ENCODE data around the gene CNTNAP2. TPM values are rescaled to one million over a fixed set of nuclear protein-coding genes. Genes with fewer than 3 reads are reported as not detected.

The CNTNAP2 gene
- total and polyA plus RNA-seq, 7 experiments from 2014 or later = 0.02 to 0.48 (median 0.24) TPM; not detected in 2

- Histone ChIP-seq H3K4me3 (ENCODE audit: low read length) (no peak overlapping the region), H3K9me3 (ENCODE audit: control insufficient read depth in 2 of 3, low read length in 3 of 3) (no peaks in the 10 kb centered on the region), H3K36me3 (ENCODE audit: control insufficient read depth in 2 of 3, insufficient read depth in 3 of 3, low read length in 3 of 3) (no peaks in the 10 kb centered on the region), H3K27ac (ENCODE audit: low read depth, low read length) (no peak overlapping the region), H3K4me1 (ENCODE audit: control insufficient read depth in 2 of 2, insufficient read depth in 2 of 2, low read length in 2 of 2) (peaks cover 0 to 23% of the 10 kb centered on the region in 2 donors), H3K27me3 (ENCODE audit: control insufficient read depth in 2 of 2, insufficient read depth in 2 of 2, low read length in 2 of 2) (no peaks in the 10 kb centered on the region)
- Mint-ChIP-seq H3K27ac (peak overlapping the region in 1 of 9 donors; percentile 14), H3K27me3 (peaks cover 0 to 5% (median 0%) of the 10 kb centered on the region in 5 donors), H3K36me3 (peaks cover 0 to 10% (median 0%) of the 10 kb centered on the region in 5 donors), H3K4me1 (peaks cover 10 to 50% (median 23%) of the 10 kb centered on the region in 7 donors), H3K9me3 (peaks cover 0 to 10% (median 2%) of the 10 kb centered on the region in 11 donors), H3K4me3 (no peak overlapping the region)
- ChIA-PET POLR2A (no interaction called here), CTCF (no interaction called here)
- DNase-seq = no peak
- intact Hi-C loops (cut with micrococcal nuclease) = no loop called here
- ATAC-seq = no peak
Observed at GRCh38 chr7:148306759-148307158, 2190.2 kb downstream of the CNTNAP2 start.

GRCh38 chr7:148318102-148318811, 2201.7 kb downstream of the CNTNAP2 start:
- H3K27me3 Mint-ChIP-seq = peaks cover 0 to 3% (median 0%) of the 10 kb centered on the region in 5 donors
- POLR2A ChIA-PET = no interaction called here
- Histone ChIP-seq H3K27ac (ENCODE audit: low read depth, low read length) (no peak overlapping the region), H3K4me3 (ENCODE audit: low read length) (no peak overlapping the region), H3K9me3 (ENCODE audit: control insufficient read depth in 2 of 3, low read length in 3 of 3) (no peaks in the 10 kb centered on the region), H3K27me3 (ENCODE audit: control insufficient read depth in 2 of 2, insufficient read depth in 2 of 2, low read length in 2 of 2) (no peaks in the 10 kb centered on the region), H3K4me1 (ENCODE audit: control insufficient read depth in 2 of 2, insufficient read depth in 2 of 2, low read length in 2 of 2) (no peaks in the 10 kb centered on the region), H3K36me3 (ENCODE audit: control insufficient read depth in 2 of 3, insufficient read depth in 3 of 3, low read length in 3 of 3) (no peaks in the 10 kb centered on the region)
- no peak for DNase-seq
- H3K36me3 Mint-ChIP-seq = peaks cover 0 to 7% (median 0%) of the 10 kb centered on the region in 5 donors
- CTCF ChIA-PET = no interaction called here
- H3K4me3 Mint-ChIP-seq = no peak overlapping the region
- no peak for ATAC-seq
- peaks cover 0 to 20% (median 8%) of the 10 kb centered on the region in 11 donors for H3K9me3 Mint-ChIP-seq
- no peak overlapping the region for H3K27ac Mint-ChIP-seq
- intact Hi-C loops (cut with micrococcal nuclease) = no loop called here
- peaks cover 0 to 2% (median 0%) of the 10 kb centered on the region in 7 donors for H3K4me1 Mint-ChIP-seq

GRCh38 chr7:148318838-148319237, 2202.2 kb downstream of the CNTNAP2 start:
- peaks cover 0 to 3% (median 0%) of the 10 kb centered on the region in 5 donors for H3K27me3 Mint-ChIP-seq

GRCh38 chr7:148319316-148319808, 2202.8 kb downstream of the CNTNAP2 start:
- Histone ChIP-seq H3K4me3 (ENCODE audit: low read length) (no peak overlapping the region), H3K9me3 (ENCODE audit: control insufficient read depth in 2 of 3, low read length in 3 of 3) (no peaks in the 10 kb centered on the region), H3K27me3 (ENCODE audit: control insufficient read depth in 2 of 2, insufficient read depth in 2 of 2, low read length in 2 of 2) (no peaks in the 10 kb centered on the region), H3K4me1 (ENCODE audit: control insufficient read depth in 2 of 2, insufficient read depth in 2 of 2, low read length in 2 of 2) (no peaks in the 10 kb centered on the region), H3K36me3 (ENCODE audit: control insufficient read depth in 2 of 3, insufficient read depth in 3 of 3, low read length in 3 of 3) (no peaks in the 10 kb centered on the region), H3K27ac (ENCODE audit: low read depth, low read length) (no peak overlapping the region)
- POLR2A ChIA-PET = no interaction called here
- ATAC-seq (no peak), DNase-seq (no peak)
- intact Hi-C loops (cut with micrococcal nuclease) = no loop called here
- Mint-ChIP-seq H3K36me3 (peaks cover 0 to under 1% (median 0%) of the 10 kb centered on the region in 5 donors), H3K9me3 (peaks cover 0 to 9% (median 1%) of the 10 kb centered on the region in 11 donors), H3K4me1 (peaks cover 0 to 2% (median 0%) of the 10 kb centered on the region in 7 donors), H3K27me3 (peaks cover 0 to 5% (median 0%) of the 10 kb centered on the region in 5 donors), H3K4me3 (no peak overlapping the region), H3K27ac (no peak overlapping the region)
- CTCF ChIA-PET = no interaction called here

More at GRCh38 chr7:148318838-148319237, 2202.2 kb downstream of the CNTNAP2 start:
- POLR2A ChIA-PET = no interaction called here
- Histone ChIP-seq H3K27me3 (ENCODE audit: control insufficient read depth in 2 of 2, insufficient read depth in 2 of 2, low read length in 2 of 2) (no peaks in the 10 kb centered on the region), H3K9me3 (ENCODE audit: control insufficient read depth in 2 of 3, low read length in 3 of 3) (no peaks in the 10 kb centered on the region), H3K36me3 (ENCODE audit: control insufficient read depth in 2 of 3, insufficient read depth in 3 of 3, low read length in 3 of 3) (no peaks in the 10 kb centered on the region), H3K4me1 (ENCODE audit: control insufficient read depth in 2 of 2, insufficient read depth in 2 of 2, low read length in 2 of 2) (no peaks in the 10 kb centered on the region), H3K4me3 (ENCODE audit: low read length) (no peak overlapping the region), H3K27ac (ENCODE audit: low read depth, low read length) (no peak overlapping the region)
- CTCF ChIA-PET = no interaction called here
- ATAC-seq (no peak), DNase-seq (no peak)
- Mint-ChIP-seq H3K4me1 (peaks cover 0 to 2% (median 0%) of the 10 kb centered on the region in 7 donors), H3K4me3 (no peak overlapping the region), H3K36me3 (peaks cover 0 to 5% (median 0%) of the 10 kb centered on the region in 5 donors), H3K9me3 (peaks cover 0 to 14% (median 5%) of the 10 kb centered on the region in 11 donors), H3K27ac (no peak overlapping the region)
- intact Hi-C loops (cut with micrococcal nuclease) = no loop called here

- Mint-ChIP-seq H3K36me3 (peaks cover 0 to 4% (median 0%) of the 10 kb centered on the region in 5 donors), H3K4me3 (no peak overlapping the region), H3K27me3 (peaks cover 0 to 16% (median 4%) of the 10 kb centered on the region in 5 donors), H3K9me3 (peaks cover 0 to 12% (median 4%) of the 10 kb centered on the region in 11 donors), H3K27ac (no peak overlapping the region), H3K4me1 (peaks cover 0 to 3% (median 0%) of the 10 kb centered on the region in 7 donors)
- Histone ChIP-seq H3K4me3 (ENCODE audit: low read length) (no peak overlapping the region), H3K27ac (ENCODE audit: low read depth, low read length) (no peak overlapping the region), H3K9me3 (ENCODE audit: control insufficient read depth in 2 of 3, low read length in 3 of 3) (peaks cover 0 to 3% (median 0%) of the 10 kb centered on the region in 3 experiments), H3K27me3 (ENCODE audit: control insufficient read depth in 2 of 2, insufficient read depth in 2 of 2, low read length in 2 of 2) (peaks cover 0 to 3% of the 10 kb centered on the region in 2 donors), H3K4me1 (ENCODE audit: control insufficient read depth in 2 of 2, insufficient read depth in 2 of 2, low read length in 2 of 2) (no peaks in the 10 kb centered on the region), H3K36me3 (ENCODE audit: control insufficient read depth in 2 of 3, insufficient read depth in 3 of 3, low read length in 3 of 3) (no peaks in the 10 kb centered on the region)
- DNase-seq (no peak), ATAC-seq (no peak)
- ChIA-PET POLR2A (no interaction called here), CTCF (no interaction called here)
- intact Hi-C loops (cut with micrococcal nuclease) = no loop called here
Observed at GRCh38 chr7:148325208-148325607, 2208.6 kb downstream of the CNTNAP2 start.

- H3K27me3 ChIP-seq (ENCODE audit: control insufficient read depth in 2 of 2, insufficient read depth in 2 of 2, low read length in 2 of 2) = peaks cover 0 to 3% of the 10 kb centered on the region in 2 donors
- POLR2A ChIA-PET = no interaction called here
- H3K27ac Mint-ChIP-seq = no peak overlapping the region
- CTCF ChIA-PET = no interaction called here
- no peak overlapping the region for H3K4me3 Mint-ChIP-seq
- peaks cover 0 to 21% (median 5%) of the 10 kb centered on the region in 11 donors for H3K9me3 Mint-ChIP-seq
- H3K4me1 Mint-ChIP-seq = peaks cover 0 to 7% (median 0%) of the 10 kb centered on the region in 7 donors
- no peak overlapping the region for H3K27ac ChIP-seq (ENCODE audit: low read depth, low read length)
- H3K27me3 Mint-ChIP-seq = peaks cover 0 to 16% (median 12%) of the 10 kb centered on the region in 5 donors
- intact Hi-C loops (cut with micrococcal nuclease) = no loop called here
- no peak for ATAC-seq
- peaks cover 0 to 7% (median 0%) of the 10 kb centered on the region in 3 experiments for H3K9me3 ChIP-seq (ENCODE audit: control insufficient read depth in 2 of 3, low read length in 3 of 3)
- H3K36me3 Mint-ChIP-seq = peaks cover 0 to 17% (median 0%) of the 10 kb centered on the region in 5 donors
- no peaks in the 10 kb centered on the region for H3K36me3 ChIP-seq (ENCODE audit: control insufficient read depth in 2 of 3, insufficient read depth in 3 of 3, low read length in 3 of 3)
- no peak for DNase-seq
- no peaks in the 10 kb centered on the region for H3K4me1 ChIP-seq (ENCODE audit: control insufficient read depth in 2 of 2, insufficient read depth in 2 of 2, low read length in 2 of 2)
- no peak overlapping the region for H3K4me3 ChIP-seq (ENCODE audit: low read length)
Observed at GRCh38 chr7:148327379-148327778, 2210.8 kb downstream of the CNTNAP2 start.
